H9 (cell line): ENCODE data around the gene TMEM217. TPM values are rescaled to one million over a fixed set of nuclear protein-coding genes. Genes with fewer than 3 reads are reported as not detected.

Experiments used
- DNase-seq: peaks from one replicate; pipeline ENCODE4 v3.0.0-alpha.2; 2017
- H2AFZ ChIP-seq: one replicate; pipeline ENCODE4 v1.6.1; 2013; ENCODE audit warnings: mild to moderate bottlenecking, low read length, control low read depth, moderate library complexity
- H2AK5ac ChIP-seq: 2 replicates; pipeline ENCODE4 v1.6.1; 2013; ENCODE audit warnings: low read length, control low read depth, mixed read lengths; ENCODE audit not compliant: insufficient read length
- H2BK120ac ChIP-seq: one replicate; pipeline ENCODE4 v1.6.1; 2013; ENCODE audit warnings: low read depth, mild to moderate bottlenecking, low read length, control low read depth, inconsistent platforms; ENCODE audit not compliant: poor library complexity, severe bottlenecking
- H2BK12ac ChIP-seq: 2 replicates; pipeline ENCODE4 v1.6.1; 2013; ENCODE audit warnings: low read length, control low read depth, mixed read lengths, low read depth; ENCODE audit not compliant: insufficient read length
- H2BK15ac ChIP-seq: 2 replicates; pipeline ENCODE4 v1.6.1; 2013; ENCODE audit warnings: low read depth, low read length, control low read depth
- H2BK20ac ChIP-seq: one replicate; pipeline ENCODE4 v1.6.1; 2013; ENCODE audit warnings: low read depth, mild to moderate bottlenecking, low read length, control low read depth, inconsistent platforms; ENCODE audit not compliant: poor library complexity, severe bottlenecking
- H2BK5ac ChIP-seq: 2 replicates; pipeline ENCODE4 v1.6.1; 2013; ENCODE audit warnings: low read length, control low read depth, mixed read lengths; ENCODE audit not compliant: insufficient read length
- H3K14ac ChIP-seq: 2 replicates; pipeline ENCODE4 v1.6.1; 2013; ENCODE audit warnings: low read length, control low read depth; ENCODE audit not compliant: insufficient read depth
- H3K18ac ChIP-seq: 2 replicates; pipeline ENCODE4 v1.6.1; 2013; ENCODE audit warnings: low read depth, mild to moderate bottlenecking, mixed read lengths, low read length, control low read depth; ENCODE audit not compliant: insufficient read length
- H3K23ac ChIP-seq: 2 replicates; pipeline ENCODE4 v1.6.1; 2013; ENCODE audit warnings: low read length, control low read depth, mixed read lengths, low read depth; ENCODE audit not compliant: insufficient read length
- H3K23me2 ChIP-seq: 2 replicates; pipeline ENCODE4 v1.6.1; 2013; ENCODE audit warnings: low read depth, mild to moderate bottlenecking, mixed read lengths, low read length, control low read depth; ENCODE audit not compliant: insufficient read length, poor library complexity, severe bottlenecking
- H3K27ac ChIP-seq: 2 replicates; pipeline ENCODE4 v1.5.1; 2013; ENCODE audit warnings: low read length, control low read depth, mixed read lengths, low read depth; ENCODE audit not compliant: insufficient read length
- H3K27me3 ChIP-seq: 2 replicates; pipeline ENCODE4 v1.6.1; 2013; ENCODE audit warnings: low read length, control low read depth, inconsistent platforms; ENCODE audit not compliant: insufficient read depth
- H3K4ac ChIP-seq: 2 replicates; pipeline ENCODE4 v1.6.1; 2013; ENCODE audit warnings: low read depth, mild to moderate bottlenecking, control low read depth, inconsistent platforms, low read length, moderate library complexity
- H3K4me1 ChIP-seq: 2 replicates; pipeline ENCODE4 v1.6.1; 2013; ENCODE audit warnings: low read length, control low read depth, inconsistent platforms; ENCODE audit not compliant: insufficient read depth
- H3K4me2 ChIP-seq: 2 replicates; pipeline ENCODE4 v1.6.1; 2013; ENCODE audit warnings: low read length, control low read depth, mixed read lengths; ENCODE audit not compliant: insufficient read length, insufficient read depth
- H3K56ac ChIP-seq: 2 replicates; pipeline ENCODE4 v1.6.1; 2013; ENCODE audit warnings: low read depth, mild to moderate bottlenecking, mixed read lengths, low read length, control low read depth; ENCODE audit not compliant: insufficient read length
- H3K79me1 ChIP-seq: 2 replicates; pipeline ENCODE4 v1.6.1; 2013; ENCODE audit warnings: low read depth, mild to moderate bottlenecking, moderate library complexity, low read length, control low read depth, inconsistent platforms; ENCODE audit not compliant: insufficient read depth, poor library complexity, severe bottlenecking
- H3K79me2 ChIP-seq: 2 replicates; pipeline ENCODE4 v1.6.1; 2013; ENCODE audit warnings: low read length, control low read depth, inconsistent platforms; ENCODE audit not compliant: insufficient read depth
- H3K9ac ChIP-seq: 2 replicates; pipeline ENCODE4 v1.6.1; 2013; ENCODE audit warnings: low read length, control low read depth, mixed read lengths; ENCODE audit not compliant: insufficient read length; ENCODE audit errors: extremely low read depth
- H3K9me3 ChIP-seq: one replicate; pipeline ENCODE4 v1.6.1; 2013; ENCODE audit warnings: low read depth, low read length, inconsistent platforms; ENCODE audit not compliant: control insufficient read depth
- H3T11ph ChIP-seq: one replicate; pipeline ENCODE4 v1.6.1; 2013; ENCODE audit warnings: mild to moderate bottlenecking, low read length, control low read depth, inconsistent platforms
- H4K20me1 ChIP-seq: one replicate; pipeline ENCODE4 v1.6.1; 2013; ENCODE audit not compliant: control insufficient read depth, insufficient read length, insufficient read depth
- H4K5ac ChIP-seq: 2 replicates; pipeline ENCODE4 v1.6.1; 2013; ENCODE audit warnings: low read depth, mild to moderate bottlenecking, mixed read lengths, low read length, control low read depth; ENCODE audit not compliant: insufficient read length
- H4K8ac ChIP-seq: replicated peaks from 2 replicates; pipeline ENCODE4 v1.6.1; 2013; ENCODE audit warnings: low read length, control low read depth, mixed read lengths, low read depth; ENCODE audit not compliant: insufficient read length
- H4K91ac ChIP-seq: 2 replicates; pipeline ENCODE4 v1.6.1; 2013; ENCODE audit warnings: low read depth, mild to moderate bottlenecking, moderate library complexity, mixed read lengths, low read length, control low read depth; ENCODE audit not compliant: insufficient read length
- H3K27ac Mint-ChIP-seq, 3 experiments: 2 replicates in 2 of 3; 3 replicates in 1 of 3; pipeline ENCODE4 v1.8.0; 2020 to 2021; ENCODE audit warnings: mixed read lengths in 3 of 3, mild to moderate bottlenecking in 1 of 3, moderate library complexity in 1 of 3
- H3K27me3 Mint-ChIP-seq: 2 replicates; pipeline ENCODE4 v1.8.0; 2021; ENCODE audit warnings: low read depth, mild to moderate bottlenecking, moderate library complexity, mixed read lengths
- H3K36me3 Mint-ChIP-seq, 3 experiments: 2 replicates in 2 of 3; 3 replicates in 1 of 3; pipeline ENCODE4 v1.8.0; 2020 to 2021; ENCODE audit warnings: low read depth in 3 of 3, mixed read lengths in 3 of 3; ENCODE audit not compliant: insufficient read depth in 1 of 3
- H3K4me1 Mint-ChIP-seq, 2 experiments: 2 replicates each; pipeline ENCODE4 v1.8.0; 2020; ENCODE audit warnings: mixed read lengths in 2 of 2
- H3K4me3 Mint-ChIP-seq, 2 experiments: 2 replicates in 1 of 2; 3 replicates in 1 of 2; pipeline ENCODE4 v1.8.0; 2020 to 2021; ENCODE audit warnings: mild to moderate bottlenecking in 2 of 2, mixed read lengths in 2 of 2, moderate library complexity in 1 of 2
- H3K9me3 Mint-ChIP-seq, 2 experiments: 2 replicates in 1 of 2; 3 replicates in 1 of 2; pipeline ENCODE4 v1.8.0; 2020; ENCODE audit warnings: mild to moderate bottlenecking in 2 of 2, mixed read lengths in 2 of 2, moderate library complexity in 1 of 2
- WGBS: extraction: QIAGEN DNeasy Blood & Tissue Kit; methylation state at CpG from one replicate; pipeline ENCODE4 v1.1.7; 2013; ENCODE audit warnings: missing lambda C conversion rate, low lambda C conversion rate, mixed read lengths; ENCODE audit not compliant: insufficient read length; ENCODE audit errors: extremely low coverage; 5-methylcytosine and 5-hydroxymethylcytosine counted together
- total RNA-seq: library from RNA; stranded (reverse); gene quantifications from 2 replicates; pipeline ENCODE4 v1.2.1, GENCODE V29; 2021
- TF ChIP-seq, protein P1 (sequence below): fragments of 200-600 bp; sonication (generic); conservative IDR thresholded peaks from 3 replicates; pipeline ENCODE4 v1.8.0; 2021; ENCODE audit warnings: antibody characterized with exemption, mild to moderate bottlenecking

TMEM217 gene
- total RNA-seq, 1 experiment from 2014 or later = 1.1 TPM

DNA sequence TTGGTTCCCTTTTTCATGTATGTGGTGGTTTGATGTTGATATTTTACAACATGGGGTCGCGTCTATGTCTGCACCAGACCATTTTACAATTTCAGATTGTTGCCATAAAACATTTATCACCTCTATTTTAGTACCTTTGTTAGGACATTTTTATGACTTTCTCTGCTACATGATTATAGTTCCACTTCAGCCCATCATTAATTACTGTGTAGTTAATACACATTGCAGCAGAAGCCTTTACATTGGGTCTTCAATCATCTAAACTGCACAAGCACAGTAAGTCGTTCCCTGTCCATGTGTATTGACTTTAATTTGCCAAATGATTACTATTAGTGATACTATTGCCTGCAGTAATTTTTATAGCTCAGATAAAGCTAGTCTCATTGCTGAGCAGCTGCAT, 15.7 kb upstream of the TMEM217 start:
- Histone ChIP-seq H3T11ph (no peak overlapping the region), H3K9me3 (no peaks in the 10 kb centered on the region), H3K18ac (no peak overlapping the region), H3K4me1 (no peaks in the 10 kb centered on the region), H3K4ac (no peak overlapping the region), H2BK20ac (no peak overlapping the region), H3K4me2 (no peak overlapping the region), H3K79me1 (no peaks in the 10 kb centered on the region), H2BK5ac (no peak overlapping the region), H4K5ac (no peak overlapping the region), H3K27me3 (no peaks in the 10 kb centered on the region), H2AK5ac (no peak overlapping the region), H3K79me2 (no peaks in the 10 kb centered on the region), H4K20me1 (no peaks in the 10 kb centered on the region), H3K27ac (no peak overlapping the region), H3K23me2 (no peaks in the 10 kb centered on the region), H2AFZ (no peak overlapping the region), H4K91ac (no peak overlapping the region), H3K9ac (no peak overlapping the region), H4K8ac (no peak overlapping the region), H3K23ac (no peak overlapping the region), H2BK15ac (no peak overlapping the region), H3K56ac (no peak overlapping the region), H2BK12ac (no peak overlapping the region), H2BK120ac (no peak overlapping the region), H3K14ac (no peak overlapping the region)
- Mint-ChIP-seq H3K36me3 (peaks cover 3 to 15% (median 11%) of the 10 kb centered on the region in 3 experiments; a peak in 5 of 7 replicates), H3K4me1 (peaks cover 4 to 5% of the 10 kb centered on the region in 2 experiments; a peak in 2 of 4 replicates), H3K4me3 (no peak overlapping the region), H3K9me3 (no peaks in the 10 kb centered on the region), H3K27ac (no peak overlapping the region), H3K27me3 (no peaks in the 10 kb centered on the region)
- WGBS = no CpG with 5 or more reads among the region's 3 CpGs
- TF ChIP-seq, protein P1, sequence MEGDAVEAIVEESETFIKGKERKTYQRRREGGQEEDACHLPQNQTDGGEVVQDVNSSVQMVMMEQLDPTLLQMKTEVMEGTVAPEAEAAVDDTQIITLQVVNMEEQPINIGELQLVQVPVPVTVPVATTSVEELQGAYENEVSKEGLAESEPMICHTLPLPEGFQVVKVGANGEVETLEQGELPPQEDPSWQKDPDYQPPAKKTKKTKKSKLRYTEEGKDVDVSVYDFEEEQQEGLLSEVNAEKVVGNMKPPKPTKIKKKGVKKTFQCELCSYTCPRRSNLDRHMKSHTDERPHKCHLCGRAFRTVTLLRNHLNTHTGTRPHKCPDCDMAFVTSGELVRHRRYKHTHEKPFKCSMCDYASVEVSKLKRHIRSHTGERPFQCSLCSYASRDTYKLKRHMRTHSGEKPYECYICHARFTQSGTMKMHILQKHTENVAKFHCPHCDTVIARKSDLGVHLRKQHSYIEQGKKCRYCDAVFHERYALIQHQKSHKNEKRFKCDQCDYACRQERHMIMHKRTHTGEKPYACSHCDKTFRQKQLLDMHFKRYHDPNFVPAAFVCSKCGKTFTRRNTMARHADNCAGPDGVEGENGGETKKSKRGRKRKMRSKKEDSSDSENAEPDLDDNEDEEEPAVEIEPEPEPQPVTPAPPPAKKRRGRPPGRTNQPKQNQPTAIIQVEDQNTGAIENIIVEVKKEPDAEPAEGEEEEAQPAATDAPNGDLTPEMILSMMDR = no peak
- no peak for DNase-seq
